SH-SY5Y (cell line): ENCODE results near the gene ADAMTSL3.

Experiments
- GATA2 ChIP-seq: IDR thresholded peaks from 2 replicates; pipeline ENCODE4 v1.6.1; 2011; ENCODE audit warnings: mild to moderate bottlenecking, low read depth, low read length
- GATA3 ChIP-seq: IDR thresholded peaks from 2 replicates; pipeline ENCODE4 v1.6.1; 2011; ENCODE audit warnings: low read depth, mild to moderate bottlenecking, low read length, moderate library complexity

DNA sequence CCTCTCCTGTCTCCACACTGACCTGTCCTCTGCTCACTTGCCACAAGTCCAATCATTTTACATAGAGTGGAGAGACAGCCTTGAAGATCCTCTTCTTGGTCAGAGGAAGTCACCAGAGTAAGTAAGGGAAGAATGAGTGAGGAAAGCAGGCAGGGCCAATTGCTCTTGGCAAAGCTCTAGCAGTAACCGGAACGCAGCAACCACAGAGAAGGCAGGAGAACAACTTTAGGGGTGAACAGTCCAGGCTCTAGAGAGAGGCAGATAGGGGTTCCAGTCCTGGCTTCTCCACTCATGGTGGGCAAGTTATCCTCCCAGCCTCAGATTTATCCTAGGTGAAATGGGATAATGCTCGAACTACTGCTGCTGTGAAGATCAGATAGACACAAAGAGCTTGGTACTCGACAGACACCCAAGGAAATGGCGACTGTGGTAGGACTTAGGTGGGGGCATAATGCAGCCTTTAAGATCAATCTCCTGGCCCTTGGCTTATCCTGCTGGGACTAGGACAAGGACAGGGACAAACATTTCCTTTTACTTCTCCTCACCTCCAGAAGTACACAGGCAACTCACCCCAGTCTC, 1.2 kb upstream of the ADAMTSL3 start:
- no peak for TF ChIP-seq GATA2
- no peak for TF ChIP-seq GATA3
